ENCODE results near the gene PPM1J. TPM values are rescaled to one million over a fixed set of nuclear protein-coding genes. Genes with fewer than 3 reads are reported as not detected.
A peak's percentile ranks its signal among the peaks of the same experiment; 100 is the strongest.

Gene PPM1J
- total RNA-seq, 4 donors from 2014 or later: 0.66 to 3.3 (median 1.8) TPM

DNA sequence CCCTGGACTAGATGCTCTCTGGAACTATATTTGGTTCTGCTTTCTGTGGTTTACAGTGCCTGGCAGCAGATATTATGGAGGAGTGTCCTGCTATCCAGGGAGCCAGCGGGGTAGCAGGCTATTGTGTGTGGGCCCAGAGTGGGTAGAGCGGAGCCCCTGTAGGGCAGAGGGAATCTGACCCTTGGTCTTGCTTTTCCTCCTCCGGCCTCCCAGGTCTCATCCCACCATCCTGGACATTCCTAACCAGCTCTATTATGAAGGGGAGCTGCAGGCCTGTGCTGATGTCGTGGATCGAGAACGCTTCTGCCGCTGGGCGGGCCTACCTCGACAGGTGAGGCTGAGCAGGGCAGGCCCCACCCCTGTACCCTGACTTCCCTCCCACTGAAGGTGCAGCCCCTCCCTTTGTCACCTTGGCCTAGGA, 17.3 kb downstream of the PPM1J start:
- no peak for DNase-seq (ENCODE audit: low spot score in 2 of 2)
- 87 to 91% methylated on average over 9 of the region's 9 CpGs for WGBS, 2 donors
- no peak for TF ChIP-seq EP300 (IDR thresholded peaks at IDR 0.05)
- TF ChIP-seq, protein P1, sequence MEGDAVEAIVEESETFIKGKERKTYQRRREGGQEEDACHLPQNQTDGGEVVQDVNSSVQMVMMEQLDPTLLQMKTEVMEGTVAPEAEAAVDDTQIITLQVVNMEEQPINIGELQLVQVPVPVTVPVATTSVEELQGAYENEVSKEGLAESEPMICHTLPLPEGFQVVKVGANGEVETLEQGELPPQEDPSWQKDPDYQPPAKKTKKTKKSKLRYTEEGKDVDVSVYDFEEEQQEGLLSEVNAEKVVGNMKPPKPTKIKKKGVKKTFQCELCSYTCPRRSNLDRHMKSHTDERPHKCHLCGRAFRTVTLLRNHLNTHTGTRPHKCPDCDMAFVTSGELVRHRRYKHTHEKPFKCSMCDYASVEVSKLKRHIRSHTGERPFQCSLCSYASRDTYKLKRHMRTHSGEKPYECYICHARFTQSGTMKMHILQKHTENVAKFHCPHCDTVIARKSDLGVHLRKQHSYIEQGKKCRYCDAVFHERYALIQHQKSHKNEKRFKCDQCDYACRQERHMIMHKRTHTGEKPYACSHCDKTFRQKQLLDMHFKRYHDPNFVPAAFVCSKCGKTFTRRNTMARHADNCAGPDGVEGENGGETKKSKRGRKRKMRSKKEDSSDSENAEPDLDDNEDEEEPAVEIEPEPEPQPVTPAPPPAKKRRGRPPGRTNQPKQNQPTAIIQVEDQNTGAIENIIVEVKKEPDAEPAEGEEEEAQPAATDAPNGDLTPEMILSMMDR (IDR thresholded peaks at IDR 0.05): no peak
- no peak for TF ChIP-seq POLR2A (IDR thresholded peaks at IDR 0.05)
- no peaks in the 10 kb centered on the region for H3K9me3 ChIP-seq
- H3K27ac ChIP-seq: peak overlapping the region; percentile 81 to 100 (median 98)
- peaks cover 3 to 75% (median 7%) of the 10 kb centered on the region in 3 donors for H3K36me3 ChIP-seq
- H3K27me3 ChIP-seq: no peaks in the 10 kb centered on the region
- H3K4me3 ChIP-seq: no peak overlapping the region
- peaks cover 0 to 52% (median 46%) of the 10 kb centered on the region in 4 donors for H3K4me1 ChIP-seq

DNA sequence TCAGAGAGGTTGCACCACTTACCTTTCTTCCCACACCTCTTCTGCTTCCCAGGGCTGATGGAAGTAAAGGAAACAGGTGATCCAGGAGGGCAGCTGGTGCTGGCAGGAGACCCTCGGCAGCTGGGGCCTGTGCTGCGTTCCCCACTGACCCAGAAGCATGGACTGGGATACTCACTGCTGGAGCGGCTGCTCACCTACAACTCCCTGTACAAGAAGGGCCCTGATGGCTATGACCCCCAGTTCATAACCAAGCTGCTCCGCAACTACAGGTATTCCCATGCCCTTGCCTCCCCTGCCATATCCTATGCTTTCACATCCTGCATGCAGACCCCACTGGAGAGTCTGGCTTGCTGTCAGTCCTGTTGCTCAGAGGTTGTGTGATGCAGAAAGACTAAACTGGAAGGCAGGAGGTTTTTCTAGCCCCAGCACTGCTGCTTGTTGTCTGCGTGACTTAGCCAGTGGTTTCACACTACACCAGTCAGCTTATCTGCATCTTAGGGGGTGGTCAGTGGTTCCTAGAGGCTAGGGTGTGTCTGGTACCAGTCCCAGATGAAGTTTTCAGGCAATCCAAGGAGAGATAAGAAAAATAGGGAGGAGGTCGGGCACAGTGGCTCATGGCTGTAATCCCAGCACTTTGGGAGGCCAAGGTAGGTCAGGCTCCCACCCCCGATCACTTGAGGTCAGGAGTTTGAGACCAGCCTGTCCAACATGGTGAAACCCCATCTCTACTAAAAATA, 18.4 kb downstream of the PPM1J start:
- 90 to 92% methylated on average over 7 of the region's 7 CpGs for WGBS, 2 donors
- H3K4me3 ChIP-seq: no peak overlapping the region
- TF ChIP-seq, protein P1 (IDR thresholded peaks at IDR 0.05): no peak
- TF ChIP-seq EP300 (IDR thresholded peaks at IDR 0.05) (no peak), POLR2A (IDR thresholded peaks at IDR 0.05) (no peak)
- H3K4me1 ChIP-seq: peaks cover 0 to 41% (median 36%) of the 10 kb centered on the region in 4 donors
- no peaks in the 10 kb centered on the region for H3K27me3 ChIP-seq
- H3K9me3 ChIP-seq: no peaks in the 10 kb centered on the region
- no peak for DNase-seq (ENCODE audit: low spot score in 2 of 2)
- peak overlapping the region in 2 of 4 donors; percentile 99 to 100 for H3K27ac ChIP-seq
- H3K36me3 ChIP-seq: peaks cover 0 to 77% (median 11%) of the 10 kb centered on the region in 3 donors

DNA sequence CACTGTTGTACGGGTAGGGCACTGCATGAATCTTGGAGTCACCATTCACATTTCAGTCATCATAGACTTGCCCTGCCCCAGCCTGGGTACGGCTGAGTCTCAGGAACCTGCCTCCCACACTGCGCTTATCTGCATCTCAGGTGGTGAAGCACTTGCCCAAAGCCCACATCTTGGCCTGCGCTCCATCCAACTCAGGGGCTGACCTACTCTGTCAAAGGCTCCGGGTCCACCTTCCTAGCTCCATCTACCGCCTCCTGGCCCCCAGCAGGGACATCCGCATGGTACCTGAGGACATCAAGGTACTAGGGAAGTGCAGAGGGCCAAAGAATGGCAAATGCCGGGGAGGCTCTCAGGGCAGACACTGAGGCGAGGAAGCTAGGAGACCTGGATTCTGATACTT, 19.9 kb downstream of the PPM1J start:
- H3K27ac ChIP-seq: peak overlapping the region in 1 of 4 donors; percentile 27
- 87 to 96% methylated on average over 9 of the region's 9 CpGs for WGBS, 2 donors
- no peaks in the 10 kb centered on the region for H3K27me3 ChIP-seq
- no peak overlapping the region for H3K4me3 ChIP-seq
- no peaks in the 10 kb centered on the region for H3K9me3 ChIP-seq
- no peak for DNase-seq (ENCODE audit: low spot score in 2 of 2)
- peaks cover 0 to 27% (median 21%) of the 10 kb centered on the region in 4 donors for H3K4me1 ChIP-seq
- H3K36me3 ChIP-seq: peaks cover 0 to 90% (median 11%) of the 10 kb centered on the region in 3 donors
- TF ChIP-seq EP300 (IDR thresholded peaks at IDR 0.05): no peak
- TF ChIP-seq POLR2A (IDR thresholded peaks at IDR 0.05): no peak

DNA sequence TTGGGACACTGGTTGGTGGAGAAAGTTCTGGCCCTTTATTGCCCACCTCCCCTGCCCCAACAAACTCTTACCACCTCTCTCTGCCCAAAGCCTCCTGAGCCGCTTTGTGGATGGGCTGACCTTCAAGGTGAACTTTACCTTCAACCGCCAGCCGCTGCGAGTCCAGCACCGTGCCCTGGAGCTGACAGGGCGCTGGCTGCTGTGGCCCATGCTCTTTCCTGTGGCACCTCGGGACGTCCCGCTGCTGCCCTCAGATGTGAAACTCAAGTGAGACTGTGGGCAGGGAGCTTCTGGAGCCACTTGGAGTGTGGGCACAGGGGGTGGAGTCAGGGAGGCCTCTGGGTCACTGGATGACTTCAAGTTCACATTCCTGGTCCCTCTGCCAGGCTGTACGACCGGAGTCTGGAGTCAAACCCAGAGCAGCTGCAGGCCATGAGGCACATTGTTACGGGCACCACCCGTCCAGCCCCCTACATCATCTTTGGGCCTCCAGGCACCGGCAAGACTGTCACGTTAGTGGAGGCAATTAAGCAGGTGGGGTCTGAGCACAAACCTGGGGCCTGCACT, 20.7 kb downstream of the PPM1J start:
- Histone ChIP-seq H3K27ac (peak overlapping the region in 2 of 4 donors; percentile 0 to 27), H3K4me1 (peaks cover 0 to 21% (median 13%) of the 10 kb centered on the region in 4 donors), H3K36me3 (peaks cover 0 to 96% (median 11%) of the 10 kb centered on the region in 3 donors), H3K9me3 (no peaks in the 10 kb centered on the region), H3K27me3 (no peaks in the 10 kb centered on the region), H3K4me3 (no peak overlapping the region)
- DNase-seq (ENCODE audit: low spot score in 2 of 2): no peak
- TF ChIP-seq POLR2A (IDR thresholded peaks at IDR 0.05) (no peak), EP300 (IDR thresholded peaks at IDR 0.05) (no peak)
- TF ChIP-seq, protein P1 (IDR thresholded peaks at IDR 0.05): no peak
- WGBS, 2 donors: 74 to 79% methylated on average over 10 to 11 of the region's 15 CpGs

DNA sequence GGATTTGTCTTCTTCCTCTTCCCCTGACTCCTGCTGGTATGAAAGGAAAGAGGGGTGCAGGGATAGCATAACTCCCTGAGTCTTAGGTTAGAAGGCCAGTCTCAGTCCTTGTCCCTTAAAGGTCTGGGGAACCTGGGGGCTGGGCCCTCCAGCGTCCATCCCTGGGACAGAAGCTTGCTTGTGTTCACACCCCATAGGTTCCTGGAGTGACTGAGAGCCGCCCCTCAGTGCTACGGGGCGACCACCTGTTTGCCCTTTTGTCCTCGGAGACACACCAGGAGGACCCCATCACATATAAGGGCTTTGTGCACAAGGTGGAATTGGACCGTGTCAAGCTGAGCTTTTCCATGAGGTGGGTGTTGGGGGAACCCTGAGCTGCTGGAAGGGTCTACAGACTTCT, 21.3 kb downstream of the PPM1J start:
- peak overlapping the region in 2 of 4 donors; percentile 0 to 27 for H3K27ac ChIP-seq
- no peak overlapping the region for H3K4me3 ChIP-seq
- no peaks in the 10 kb centered on the region for H3K9me3 ChIP-seq
- WGBS, 2 donors: 89 to 100% methylated on average over 3 to 6 of the region's 6 CpGs
- no peak for TF ChIP-seq EP300 (IDR thresholded peaks at IDR 0.05)
- TF ChIP-seq, protein P1 (IDR thresholded peaks at IDR 0.05): no peak
- TF ChIP-seq POLR2A (IDR thresholded peaks at IDR 0.05): no peak
- no peak for DNase-seq (ENCODE audit: low spot score in 2 of 2)
- peaks cover 0 to 95% (median 11%) of the 10 kb centered on the region in 3 donors for H3K36me3 ChIP-seq
- no peaks in the 10 kb centered on the region for H3K27me3 ChIP-seq
- peaks cover 0 to 21% (median 9%) of the 10 kb centered on the region in 4 donors for H3K4me1 ChIP-seq
